ENCODE data around the gene ULBP2. TPM values are rescaled to one million over a fixed set of nuclear protein-coding genes. Genes with fewer than 3 reads are reported as not detected.

The ULBP2 gene
- polyA plus RNA-seq, 2 of the 4 experiments (the other 2 are of a cell fraction), result 2.7 to 4.5 TPM

GRCh38 chr6:149985481-149985937, 43.7 kb downstream of the ULBP2 start:
- H3K9me3 ChIP-seq, result peaks cover 14% of the 10 kb centered on the region; the same call in 2 of the 3 replicates
- no peak overlapping the region for H3K27ac ChIP-seq
- no peak overlapping the region for H3K4me3 ChIP-seq
- ATAC-seq (peak; percentile 57 to 67; a peak in 4 of 6 replicates), FAIRE-seq (no peak), DNase-seq (ENCODE audit: low read depth in 1 of 2, low spot score in 1 of 2) (no peak)
- WGBS (ENCODE audit: missing lambda C conversion rate), result 13% methylated on average over 5 of the region's 5 CpGs
- H3K4me1 ChIP-seq, result 0 out of 3 replicates have a peak, but pooled peaks cover 6% of the 10 kb centered on the region
- no peak overlapping the region for H3K4me2 ChIP-seq
- no peak for TF ChIP-seq MAZ (IDR thresholded peaks at IDR 0.05; ENCODE audit: borderline replicate concordance, low read depth, low read length)
- TF ChIP-seq CBX8 (IDR thresholded peaks at IDR 0.05), result 0 out of 2 replicates have a peak, but pooled peaks have one; percentile 4
- TF ChIP-seq FOXS1 (CRISPR knock-in tag; IDR thresholded peaks at IDR 0.05), result no peak
- TF ChIP-seq CHD2 (IDR thresholded peaks at IDR 0.05; ENCODE audit: low read length, partially characterized antibody), result no peak
- no peak for TF ChIP-seq RFX5 (IDR thresholded peaks at IDR 0.05)
- no peak for TF ChIP-seq CHD4 (IDR thresholded peaks at IDR 0.05; ENCODE audit: borderline replicate concordance)
- TF ChIP-seq ZNF302 (CRISPR knock-in tag; IDR thresholded peaks at IDR 0.05), result no peak
- ChIA-PET POLR2A (no interaction called here), CTCF (interaction anchor here (1.4 kb wide), 1 partner anchor 21 kb away, joined by 3 read pairs; no protein-coding TSS in a partner anchor)

GRCh38 chr6:149987602-149988107, 45.8 kb downstream of the ULBP2 start:
- DNase-seq (ENCODE audit: low read depth in 1 of 2, low spot score in 1 of 2) (no peak), FAIRE-seq (no peak), ATAC-seq (no peak)
- 39% methylated on average over 2 of the region's 2 CpGs for WGBS (ENCODE audit: missing lambda C conversion rate)
- 0 out of 3 replicates have a peak, but pooled peaks cover 6% of the 10 kb centered on the region for H3K4me1 ChIP-seq
- TF ChIP-seq RFX5 (IDR thresholded peaks at IDR 0.05) (no peak), RNF2 (IDR thresholded peaks at IDR 0.05; ENCODE audit: borderline replicate concordance, low read depth) (peak; percentile 86), CBX8 (IDR thresholded peaks at IDR 0.05) (peak; percentile 89)
- H3K4me3 ChIP-seq, result no peak overlapping the region
- no peak overlapping the region for H3K27ac ChIP-seq
- no peak overlapping the region for H3K4me2 ChIP-seq
- H3K9me3 ChIP-seq, result peaks cover 14% of the 10 kb centered on the region; the same call in 2 of the 3 replicates
- CTCF ChIA-PET, result no interaction called here
- POLR2A ChIA-PET, result no interaction called here

GRCh38 chr6:149988550-149989346, 46.9 kb downstream of the ULBP2 start:
- TF ChIP-seq FOSB (CRISPR knock-in tag; IDR thresholded peaks at IDR 0.05), result no peak
- TF ChIP-seq JUN (IDR thresholded peaks at IDR 0.05), result no peak
- TF ChIP-seq FOSL2 (IDR thresholded peaks at IDR 0.05), result no peak
- TF ChIP-seq FOSL2 (CRISPR knock-in tag; IDR thresholded peaks at IDR 0.05), result no peak
- TF ChIP-seq MAFK (IDR thresholded peaks at IDR 0.05; ENCODE audit: partially characterized antibody), result no peak
- TF ChIP-seq RAD21 (conservative IDR thresholded peaks at IDR 0.05 in 1 of 2, IDR thresholded peaks at IDR 0.05 in 1 of 2), result no peak
- TF ChIP-seq ATOH8 (CRISPR knock-in tag; IDR thresholded peaks at IDR 0.05; ENCODE audit: low read depth), result no peak
- no peak for TF ChIP-seq MAX (IDR thresholded peaks at IDR 0.05)
- no peak for TF ChIP-seq RFX5 (IDR thresholded peaks at IDR 0.05)
- TF ChIP-seq PHF8 (IDR thresholded peaks at IDR 0.05; ENCODE audit: borderline replicate concordance, low read depth), result no peak
- no peak for TF ChIP-seq HDAC2 (IDR thresholded peaks at IDR 0.05)
- no peak for TF ChIP-seq POLR2A (IDR thresholded peaks at IDR 0.05; ENCODE audit: low read length)
- TF ChIP-seq JUNB (IDR thresholded peaks at IDR 0.05), result no peak
- TF ChIP-seq MAZ (IDR thresholded peaks at IDR 0.05; ENCODE audit: borderline replicate concordance, low read depth, low read length), result no peak
- Histone ChIP-seq H3K9me3 (peaks cover 14% of the 10 kb centered on the region; the same call in 2 of the 3 replicates), H3K4me3 (no peak overlapping the region), H3K27ac (no peak overlapping the region), H3K4me2 (0 out of 3 replicates have a peak overlapping the region, but pooled peaks have one; percentile 19), H3K4me1 (0 out of 3 replicates have a peak, but pooled peaks cover 6% of the 10 kb centered on the region)
- ChIA-PET CTCF (no interaction called here), POLR2A (no interaction called here)
- ATAC-seq (no peak), FAIRE-seq (no peak), DNase-seq (ENCODE audit: low read depth in 1 of 2, low spot score in 1 of 2) (no peak)
- 41% methylated on average over 17 of the region's 17 CpGs for WGBS (ENCODE audit: missing lambda C conversion rate)
